Activated CD4-positive, alpha-beta T cell treated with anti-CD3 and anti-CD28 coated beads, Interleukin-2, amount 10 ng/mL, durations not matched to agents 24 days and 14 days (primary cell): ENCODE measurements around the gene TBC1D16. TPM values are rescaled to one million over a fixed set of nuclear protein-coding genes. Genes with fewer than 3 reads are reported as not detected.

ENCODE experiments used
- DNase-seq: peaks from one replicate; pipeline ENCODE4 v3.0.0; 2022
- H3K27ac Mint-ChIP-seq: one replicate; pipeline ENCODE4 v1.8.0; 2022; ENCODE audit warnings: mild to moderate bottlenecking, mixed read lengths
- H3K27me3 Mint-ChIP-seq: one replicate; pipeline ENCODE4 v1.8.0; 2022; ENCODE audit warnings: mixed read lengths
- H3K36me3 Mint-ChIP-seq: one replicate; pipeline ENCODE4 v1.8.0; 2022; ENCODE audit warnings: low read depth, mild to moderate bottlenecking, mixed read lengths
- H3K4me1 Mint-ChIP-seq: one replicate; pipeline ENCODE4 v1.8.0; 2021; ENCODE audit warnings: mixed read lengths
- H3K4me3 Mint-ChIP-seq: one replicate; pipeline ENCODE4 v1.8.0; 2022; ENCODE audit warnings: mild to moderate bottlenecking, moderate library complexity, mixed read lengths
- H3K9me3 Mint-ChIP-seq: one replicate; pipeline ENCODE4 v1.8.0; 2021; ENCODE audit warnings: mixed read lengths
- intact Hi-C: fragments of 100-400 bp; cut with micrococcal nuclease; formaldehyde crosslinking; loops from one replicate; pipeline ENCODE4 v1.15.1; 2023
- total RNA-seq: library from RNA; stranded (reverse); gene quantifications from 2 replicates; pipeline ENCODE4 v1.2.3, GENCODE V29; 2022

The TBC1D16 gene
- total RNA-seq, 1 donor from 2014 or later, result 1.4 TPM

DNA sequence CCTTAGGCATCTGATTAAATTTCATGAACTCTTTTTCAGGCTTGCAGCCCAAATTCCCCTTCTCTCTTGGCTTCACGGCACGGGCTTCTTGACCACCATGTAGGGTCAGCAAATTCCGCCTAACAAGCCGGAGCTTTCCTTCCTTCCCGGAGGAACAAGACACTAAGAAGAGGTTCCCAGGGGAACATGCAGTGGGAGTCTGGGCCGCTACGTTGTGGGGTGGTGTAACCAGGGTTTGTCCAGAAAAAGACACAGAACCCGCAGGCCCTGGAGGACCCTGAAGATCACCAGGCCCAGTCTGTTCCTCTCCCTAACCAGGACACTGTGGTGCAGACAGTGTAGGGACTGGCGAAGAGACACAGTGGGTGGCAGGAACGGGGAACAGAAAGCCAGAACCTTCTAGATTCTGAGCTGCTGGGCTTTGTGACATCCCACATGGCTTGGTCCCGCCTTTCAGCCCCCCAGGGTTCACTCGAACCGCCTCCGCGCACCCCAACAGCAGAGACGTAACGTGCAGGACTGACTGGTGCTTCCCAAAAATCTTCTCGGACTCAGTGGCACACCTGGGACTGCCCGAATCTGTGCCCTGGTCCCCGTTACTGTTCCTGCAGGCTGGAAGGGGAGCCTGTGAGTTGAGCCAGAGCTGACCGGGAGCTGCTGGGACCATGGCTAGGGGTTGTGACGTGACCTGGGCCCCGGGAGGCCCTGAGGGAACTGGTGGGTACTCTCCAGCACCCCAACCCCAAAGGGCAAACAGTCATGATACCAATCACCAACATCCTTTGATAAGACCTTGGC is 55.2 kb downstream of the TBC1D16 start:
- no peaks in the 10 kb centered on the region for H3K9me3 Mint-ChIP-seq
- no peaks in the 10 kb centered on the region for H3K27me3 Mint-ChIP-seq
- DNase-seq, result no peak
- intact Hi-C loops, result no loop called here
- no peaks in the 10 kb centered on the region for H3K4me1 Mint-ChIP-seq
- no peak overlapping the region for H3K4me3 Mint-ChIP-seq
- H3K27ac Mint-ChIP-seq, result no peak overlapping the region
- no peaks in the 10 kb centered on the region for H3K36me3 Mint-ChIP-seq

DNA sequence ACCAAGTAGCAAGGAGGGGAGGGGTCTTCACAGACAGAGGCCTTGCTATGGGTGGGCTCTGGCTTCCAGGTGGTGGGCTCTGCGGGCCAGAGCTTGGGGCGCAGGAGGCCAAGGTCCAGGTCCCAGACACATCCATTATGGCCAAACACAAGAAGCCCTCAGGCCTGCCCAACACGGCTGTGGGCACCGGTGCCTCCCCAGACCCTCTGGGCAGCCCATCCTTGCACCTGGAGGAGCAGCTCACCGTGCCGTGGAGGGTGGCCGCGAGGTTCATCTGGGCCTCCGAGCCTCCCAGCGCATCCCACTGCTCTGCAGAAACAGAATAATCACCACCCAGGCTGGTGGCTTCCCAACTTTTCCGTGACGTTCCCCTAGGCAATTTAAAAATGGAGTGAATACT is 55.9 kb downstream of the TBC1D16 start:
- no peaks in the 10 kb centered on the region for H3K4me1 Mint-ChIP-seq
- H3K4me3 Mint-ChIP-seq, result no peak overlapping the region
- no peak for DNase-seq
- intact Hi-C loops, result no loop called here
- no peaks in the 10 kb centered on the region for H3K27me3 Mint-ChIP-seq
- H3K9me3 Mint-ChIP-seq, result no peaks in the 10 kb centered on the region
- H3K27ac Mint-ChIP-seq, result no peak overlapping the region
- no peaks in the 10 kb centered on the region for H3K36me3 Mint-ChIP-seq

DNA sequence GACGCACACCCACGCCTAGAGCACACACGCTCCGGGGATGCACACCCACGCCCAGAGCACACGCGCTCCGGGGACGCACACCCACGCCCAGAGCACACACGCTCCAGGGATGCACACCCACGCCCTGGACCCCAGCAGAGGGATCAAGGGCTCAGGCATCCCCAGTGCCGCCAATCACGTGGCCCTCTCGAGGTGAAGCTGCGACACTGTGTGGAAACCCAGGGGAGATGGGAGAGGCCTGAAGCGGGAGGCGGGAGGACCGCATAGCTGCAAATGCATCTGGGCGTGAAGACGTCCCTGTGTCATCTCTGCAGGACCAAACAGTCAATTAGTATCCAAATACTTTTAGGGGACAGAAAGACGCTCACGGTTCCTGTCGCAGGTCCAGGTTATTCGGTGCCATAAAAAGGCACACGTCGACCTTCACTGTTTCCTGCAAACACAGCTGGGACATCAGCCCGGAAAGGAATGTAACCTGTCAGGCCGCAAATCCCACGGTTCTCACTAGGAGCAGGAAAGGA is 56.4 kb downstream of the TBC1D16 start:
- no peak overlapping the region for H3K4me3 Mint-ChIP-seq
- no peaks in the 10 kb centered on the region for H3K4me1 Mint-ChIP-seq
- no peaks in the 10 kb centered on the region for H3K27me3 Mint-ChIP-seq
- no peak overlapping the region for H3K27ac Mint-ChIP-seq
- DNase-seq, result no peak
- H3K36me3 Mint-ChIP-seq, result no peaks in the 10 kb centered on the region
- intact Hi-C loops, result no loop called here
- no peaks in the 10 kb centered on the region for H3K9me3 Mint-ChIP-seq

DNA sequence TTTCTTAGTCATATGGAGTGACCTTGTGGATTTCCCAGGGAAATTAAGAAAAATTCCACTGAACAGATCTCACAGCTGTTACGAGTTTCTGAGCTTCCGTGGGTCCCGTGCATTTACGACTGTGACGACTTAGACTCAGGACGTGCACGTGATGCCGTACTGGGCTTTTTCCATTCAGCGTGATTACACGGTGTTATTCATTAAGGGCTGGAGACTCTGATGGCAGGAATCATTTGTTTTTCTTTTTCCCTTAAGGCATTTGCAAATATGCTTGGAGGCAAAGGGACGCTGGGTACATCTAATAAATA is 57.2 kb downstream of the TBC1D16 start:
- Mint-ChIP-seq H3K4me3 (no peak overlapping the region), H3K27ac (no peak overlapping the region), H3K9me3 (no peaks in the 10 kb centered on the region), H3K27me3 (no peaks in the 10 kb centered on the region), H3K36me3 (no peaks in the 10 kb centered on the region), H3K4me1 (no peaks in the 10 kb centered on the region)
- intact Hi-C loops, result no loop called here
- no peak for DNase-seq

GRCh38 chr17:79977708-79978547 is 57.7 kb downstream of the TBC1D16 start:
- no peaks in the 10 kb centered on the region for H3K9me3 Mint-ChIP-seq
- no peaks in the 10 kb centered on the region for H3K27me3 Mint-ChIP-seq
- no peak for DNase-seq
- no peak overlapping the region for H3K4me3 Mint-ChIP-seq
- H3K36me3 Mint-ChIP-seq, result no peaks in the 10 kb centered on the region
- H3K27ac Mint-ChIP-seq, result no peak overlapping the region
- no peaks in the 10 kb centered on the region for H3K4me1 Mint-ChIP-seq
- intact Hi-C loops, result no loop called here

GRCh38 chr17:79977161-79977631 is 58.5 kb downstream of the TBC1D16 start:
- Mint-ChIP-seq H3K27me3 (no peaks in the 10 kb centered on the region), H3K9me3 (no peaks in the 10 kb centered on the region)
- no peak for DNase-seq

GRCh38 chr17:79976451-79976850 is 59.2 kb downstream of the TBC1D16 start:
- no peak overlapping the region for H3K4me3 Mint-ChIP-seq
- DNase-seq, result no peak
- H3K4me1 Mint-ChIP-seq, result no peaks in the 10 kb centered on the region
- H3K27ac Mint-ChIP-seq, result no peak overlapping the region
- H3K9me3 Mint-ChIP-seq, result no peaks in the 10 kb centered on the region
- no peaks in the 10 kb centered on the region for H3K36me3 Mint-ChIP-seq
- H3K27me3 Mint-ChIP-seq, result peaks cover 2% of the 10 kb centered on the region
- intact Hi-C loops, result no loop called here

More at GRCh38 chr17:79977161-79977631, 58.5 kb downstream of the TBC1D16 start:
- no peak overlapping the region for H3K4me3 Mint-ChIP-seq
- H3K4me1 Mint-ChIP-seq, result no peaks in the 10 kb centered on the region
- H3K27ac Mint-ChIP-seq, result no peak overlapping the region
- intact Hi-C loops, result no loop called here
- H3K36me3 Mint-ChIP-seq, result no peaks in the 10 kb centered on the region

DNA sequence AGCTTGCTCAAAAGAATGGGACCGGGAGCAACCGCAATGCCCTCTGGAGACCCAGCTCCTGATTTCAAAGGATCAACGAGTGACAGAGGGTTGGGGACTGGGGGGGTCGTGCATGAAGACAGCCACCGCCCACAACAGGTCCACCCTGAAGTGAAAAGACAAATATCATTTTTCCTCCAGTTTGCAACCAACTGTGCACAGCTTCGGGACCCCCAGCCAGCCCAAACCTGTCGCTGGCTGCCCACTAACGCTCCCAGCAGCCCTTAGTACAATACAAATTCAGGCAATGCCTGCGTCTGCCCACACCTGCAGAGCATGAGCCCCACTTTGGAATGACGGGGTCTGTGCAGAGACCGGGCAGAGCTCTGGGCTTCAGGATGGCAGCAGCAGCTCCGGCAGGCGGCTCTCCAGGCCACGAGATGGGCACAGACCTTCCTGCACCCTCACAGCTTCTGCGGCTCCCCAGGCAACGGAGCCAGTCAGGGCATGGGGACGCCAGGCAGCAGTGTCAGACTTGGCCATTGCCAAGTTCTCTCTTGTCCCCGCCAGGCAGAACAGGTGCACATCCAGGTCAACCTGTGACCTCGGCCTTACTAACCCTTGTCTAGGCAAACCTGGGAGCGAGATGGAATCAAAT is 60.1 kb downstream of the TBC1D16 start:
- intact Hi-C loops, result no loop called here
- Mint-ChIP-seq H3K4me1 (no peaks in the 10 kb centered on the region), H3K27me3 (peaks cover 2% of the 10 kb centered on the region), H3K4me3 (no peak overlapping the region), H3K27ac (no peak overlapping the region), H3K36me3 (no peaks in the 10 kb centered on the region), H3K9me3 (no peaks in the 10 kb centered on the region)
- no peak for DNase-seq

DNA sequence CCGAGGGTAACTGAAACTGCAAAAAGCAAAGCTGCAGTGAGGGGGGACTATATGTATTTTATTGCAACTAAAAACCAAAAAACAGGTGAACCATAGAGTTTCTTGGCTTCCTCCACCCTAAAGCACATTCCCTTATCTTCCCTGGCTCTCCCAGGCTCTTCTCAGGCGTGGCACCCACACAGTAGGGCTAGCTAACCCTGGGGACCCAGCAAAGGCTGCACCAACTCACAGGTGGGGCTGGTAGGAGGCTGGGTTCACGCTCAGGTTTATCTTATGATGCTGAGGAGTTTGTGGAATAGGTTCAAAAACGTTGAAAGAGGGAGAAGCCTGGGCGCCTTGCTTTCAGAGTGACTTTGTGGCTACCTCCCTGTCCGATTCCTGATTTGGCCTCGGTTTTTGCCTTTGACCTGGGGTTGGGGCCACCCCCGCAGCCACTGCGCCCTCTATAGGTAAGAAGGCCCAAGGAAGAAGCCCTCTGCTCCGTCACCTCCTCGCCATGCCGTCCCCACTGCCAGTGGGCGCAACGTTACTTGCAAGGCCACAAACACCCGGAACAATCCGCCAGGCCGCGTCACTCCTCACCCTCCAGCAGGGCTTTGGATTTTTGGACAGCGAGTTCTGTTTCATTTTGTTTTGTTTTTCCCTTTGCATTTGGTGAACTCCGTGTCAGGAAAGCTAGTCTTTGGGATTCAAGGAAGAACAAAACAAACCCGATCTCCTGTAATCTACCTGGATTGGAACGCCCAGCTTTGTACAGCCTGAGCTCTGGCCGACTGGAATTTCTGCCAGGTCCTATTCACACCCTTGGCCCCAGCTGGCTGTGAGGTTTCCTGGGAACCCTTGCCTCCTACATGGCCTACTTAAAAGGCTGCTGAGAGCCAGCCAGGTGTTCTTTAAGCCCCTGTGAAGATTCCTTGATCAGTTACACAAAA is 60.8 kb downstream of the TBC1D16 start:
- no peak for DNase-seq
- Mint-ChIP-seq H3K36me3 (no peaks in the 10 kb centered on the region), H3K27me3 (peaks cover 8% of the 10 kb centered on the region)

DNA sequence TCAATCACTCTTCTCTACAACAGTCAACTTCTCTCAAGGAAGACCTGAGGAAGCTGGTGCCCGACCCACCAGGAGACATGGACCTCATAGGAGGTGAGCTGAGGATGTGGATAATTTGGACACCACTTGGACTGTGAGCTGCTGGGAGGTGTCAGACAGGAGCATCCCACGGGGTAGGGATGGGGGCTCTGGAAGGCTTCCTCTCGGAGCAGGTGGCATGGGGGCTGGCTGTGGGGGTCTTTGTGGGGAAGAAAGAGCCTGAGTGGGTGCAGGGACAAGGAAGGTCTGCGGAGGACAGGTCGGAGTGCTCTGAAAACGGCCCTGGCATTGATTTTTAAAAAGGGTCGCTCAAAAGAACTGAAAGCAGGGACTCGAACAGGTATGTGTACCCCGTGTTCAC is 64.0 kb downstream of the TBC1D16 start:
- DNase-seq, result no peak
- Mint-ChIP-seq H3K36me3 (no peaks in the 10 kb centered on the region), H3K9me3 (no peaks in the 10 kb centered on the region), H3K27me3 (peaks cover 15% of the 10 kb centered on the region), H3K27ac (no peak overlapping the region), H3K4me3 (no peak overlapping the region), H3K4me1 (peaks cover 2% of the 10 kb centered on the region)
- intact Hi-C loops, result no loop called here

More for the DNA sequence above, 60.8 kb downstream of the TBC1D16 start:
- H3K4me3 Mint-ChIP-seq, result no peak overlapping the region
- intact Hi-C loops, result no loop called here
- peaks cover 2% of the 10 kb centered on the region for H3K4me1 Mint-ChIP-seq
- no peaks in the 10 kb centered on the region for H3K9me3 Mint-ChIP-seq
- no peak overlapping the region for H3K27ac Mint-ChIP-seq

- Mint-ChIP-seq H3K9me3 (no peaks in the 10 kb centered on the region), H3K36me3 (no peaks in the 10 kb centered on the region), H3K27ac (no peak overlapping the region), H3K4me1 (peaks cover 2% of the 10 kb centered on the region), H3K4me3 (no peak overlapping the region), H3K27me3 (peaks cover 21% of the 10 kb centered on the region)
- intact Hi-C loops, result no loop called here
- DNase-seq, result peak; percentile 68
Measured at GRCh38 chr17:79970576-79971068, 65.0 kb downstream of the TBC1D16 start.

GRCh38 chr17:79969906-79970305 is 65.8 kb downstream of the TBC1D16 start:
- H3K27me3 Mint-ChIP-seq, result peaks cover 21% of the 10 kb centered on the region
- no peaks in the 10 kb centered on the region for H3K36me3 Mint-ChIP-seq
- H3K9me3 Mint-ChIP-seq, result no peaks in the 10 kb centered on the region
- peaks cover 2% of the 10 kb centered on the region for H3K4me1 Mint-ChIP-seq
- DNase-seq, result no peak
- intact Hi-C loops, result no loop called here
- H3K27ac Mint-ChIP-seq, result no peak overlapping the region
- no peak overlapping the region for H3K4me3 Mint-ChIP-seq

DNA sequence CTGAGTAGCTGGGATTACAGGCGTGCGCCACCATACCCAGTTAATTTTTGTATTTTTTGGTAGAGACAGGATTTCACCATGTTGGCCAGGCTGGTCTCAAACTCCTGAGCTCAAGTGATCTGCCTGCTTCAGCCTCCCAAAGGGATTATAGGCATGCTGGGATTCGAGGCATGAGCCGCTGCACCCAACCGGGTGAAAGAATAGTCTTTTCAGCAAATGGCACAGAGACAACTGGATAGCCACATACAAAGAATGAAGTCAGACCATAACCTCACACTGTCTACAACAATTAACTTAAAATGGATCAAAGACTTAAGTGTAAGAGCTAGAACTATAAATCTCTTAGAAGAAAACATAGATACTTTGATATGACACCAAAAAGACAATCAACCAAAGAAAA is 67.6 kb downstream of the TBC1D16 start:
- intact Hi-C loops, result no loop called here
- Mint-ChIP-seq H3K27me3 (peaks cover 21% of the 10 kb centered on the region), H3K4me1 (peaks cover 2% of the 10 kb centered on the region), H3K36me3 (no peaks in the 10 kb centered on the region), H3K4me3 (no peak overlapping the region), H3K27ac (no peak overlapping the region), H3K9me3 (no peaks in the 10 kb centered on the region)
- no peak for DNase-seq
